Urinary bladder (tissue), 4 donors: ENCODE measurements around the gene ZDHHC23. TPM values are rescaled to one million over a fixed set of nuclear protein-coding genes. Genes with fewer than 3 reads are reported as not detected.

ENCODE experiments used
- DNase-seq: peaks from one replicate; pipeline ENCODE4 v3.0.0-alpha.2; 2015; ENCODE audit errors: extremely low spot score
- H3K27ac ChIP-seq: one replicate; pipeline ENCODE4 v1.5.1; 2013; ENCODE audit warnings: low read depth, mild to moderate bottlenecking, moderate library complexity
- H3K36me3 ChIP-seq: one replicate; pipeline ENCODE4 v1.6.1; 2013; ENCODE audit warnings: mild to moderate bottlenecking, moderate library complexity; ENCODE audit not compliant: insufficient read depth
- H3K4me1 ChIP-seq: one replicate; pipeline ENCODE4 v1.6.1; 2013; ENCODE audit warnings: mild to moderate bottlenecking, moderate library complexity; ENCODE audit not compliant: insufficient read depth
- H3K4me3 ChIP-seq: one replicate; pipeline ENCODE4 v1.5.1; 2013; ENCODE audit warnings: low read depth, low read length
- WGBS: extraction: QIAGEN DNeasy Blood & Tissue Kit; methylation state at CpG from one replicate; pipeline ENCODE4 v1.1.7; 2013; 5-methylcytosine and 5-hydroxymethylcytosine counted together
- polyA plus RNA-seq: library from polyadenylated mRNA; stranded (reverse); fragments of 200-250 nt; gene quantifications from one replicate; pipeline ENCODE4 v1.2.3, GENCODE V29; 2013
- total RNA-seq: library from RNA; depleted of rRNA; stranded (reverse); fragments of >200 nt; gene quantifications from one replicate; pipeline ENCODE4 v1.2.3, GENCODE V29; 2014
- donor health status: healthy with polysubstance abuse.
- donor health status: healthy.

ZDHHC23 gene
- total and polyA plus RNA-seq, 2 donors = 1.3 to 2.4 TPM

DNA sequence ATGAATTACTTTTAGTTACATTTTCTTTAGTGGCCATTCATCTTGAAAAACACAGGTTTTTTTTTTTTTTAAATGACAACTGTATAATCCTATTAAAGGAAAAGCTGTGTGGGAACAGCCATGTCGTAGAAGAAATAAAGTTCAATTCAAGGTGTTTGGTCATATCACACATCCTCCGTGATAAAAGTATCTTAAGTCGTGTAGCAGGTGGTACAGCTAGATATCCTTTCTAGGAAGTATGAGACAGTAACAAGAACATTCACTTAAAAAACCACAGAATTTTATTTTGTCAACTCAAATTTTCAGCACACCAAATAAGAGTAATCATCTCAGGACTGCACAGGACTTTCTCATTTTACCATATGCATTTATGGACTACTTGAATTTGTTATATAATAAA, 16.1 kb downstream of the ZDHHC23 start:
- Histone ChIP-seq H3K4me3 (no peak overlapping the region), H3K4me1 (no peaks in the 10 kb centered on the region), H3K27ac (no peak overlapping the region), H3K36me3 (no peaks in the 10 kb centered on the region)
- no peak for DNase-seq
- WGBS = 92% methylated on average over 3 of the region's 3 CpGs

DNA sequence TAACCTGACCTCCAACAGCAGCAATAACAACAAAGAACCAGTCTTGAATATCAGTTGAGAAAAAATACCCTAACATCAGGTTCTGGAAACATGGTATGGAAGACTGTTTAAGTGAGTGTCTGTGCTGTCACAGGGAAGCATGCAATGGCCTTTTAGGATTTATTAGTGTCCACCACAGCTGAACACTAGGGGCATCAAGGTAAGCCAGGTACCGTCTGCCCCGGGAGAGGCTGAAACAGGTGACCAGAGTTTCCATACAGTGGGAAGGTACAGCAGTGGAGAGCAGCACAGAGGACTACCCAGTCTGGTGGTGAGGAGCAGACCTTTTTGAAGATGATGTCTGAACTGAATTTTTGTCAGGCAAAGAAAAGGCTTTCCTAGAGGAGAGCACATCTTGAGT, 18.4 kb downstream of the ZDHHC23 start:
- 73% methylated on average over 2 of the region's 2 CpGs for WGBS
- H3K4me3 ChIP-seq = no peak overlapping the region
- H3K27ac ChIP-seq = no peak overlapping the region
- H3K36me3 ChIP-seq = no peaks in the 10 kb centered on the region
- H3K4me1 ChIP-seq = no peaks in the 10 kb centered on the region
- DNase-seq = no peak

- H3K36me3 ChIP-seq = no peaks in the 10 kb centered on the region
- no peak overlapping the region for H3K27ac ChIP-seq
- DNase-seq = no peak
- H3K4me1 ChIP-seq = no peaks in the 10 kb centered on the region
- 44% methylated on average over 2 of the region's 2 CpGs for WGBS
- H3K4me3 ChIP-seq = no peak overlapping the region
These were observed 21.2 kb downstream of the ZDHHC23 start for GRCh38 chr3:113968986-113969385.

GRCh38 chr3:113977822-113978221, 30.0 kb downstream of the ZDHHC23 start:
- Histone ChIP-seq H3K36me3 (peaks cover 3% of the 10 kb centered on the region), H3K4me1 (no peaks in the 10 kb centered on the region), H3K27ac (no peak overlapping the region), H3K4me3 (no peak overlapping the region)
- no peak for DNase-seq
- WGBS = 91% methylated on average over 4 of the region's 4 CpGs

DNA sequence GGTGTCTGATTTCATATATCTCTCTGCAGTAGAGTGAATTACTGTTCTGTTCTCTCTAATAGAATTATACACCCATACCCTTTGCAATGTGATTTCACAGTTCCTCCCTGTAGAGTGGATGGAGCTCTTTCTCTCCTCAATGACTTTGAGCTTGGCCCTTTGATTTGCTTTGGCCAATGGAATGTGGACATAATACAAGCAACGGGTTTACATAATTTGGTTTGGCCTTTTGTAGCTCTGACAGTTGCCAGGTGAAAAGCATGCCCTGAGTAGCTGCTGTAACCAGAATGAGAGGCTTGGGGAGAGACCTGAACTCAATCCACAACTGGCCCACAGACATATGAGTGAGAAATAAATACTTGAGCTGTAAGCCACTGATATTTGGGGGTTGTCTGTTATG, 32.1 kb downstream of the ZDHHC23 start:
- 78% methylated on average over 1 of the region's 1 CpG for WGBS
- Histone ChIP-seq H3K27ac (no peak overlapping the region), H3K4me1 (no peaks in the 10 kb centered on the region), H3K4me3 (no peak overlapping the region), H3K36me3 (peaks cover 5% of the 10 kb centered on the region)
- DNase-seq = no peak

- no peak overlapping the region for H3K27ac ChIP-seq
- H3K36me3 ChIP-seq = peaks cover 7% of the 10 kb centered on the region
- H3K4me3 ChIP-seq = no peak overlapping the region
- no peak for DNase-seq
- H3K4me1 ChIP-seq = no peaks in the 10 kb centered on the region
These were observed 34.0 kb downstream of the ZDHHC23 start for GRCh38 chr3:113981803-113982202.

DNA sequence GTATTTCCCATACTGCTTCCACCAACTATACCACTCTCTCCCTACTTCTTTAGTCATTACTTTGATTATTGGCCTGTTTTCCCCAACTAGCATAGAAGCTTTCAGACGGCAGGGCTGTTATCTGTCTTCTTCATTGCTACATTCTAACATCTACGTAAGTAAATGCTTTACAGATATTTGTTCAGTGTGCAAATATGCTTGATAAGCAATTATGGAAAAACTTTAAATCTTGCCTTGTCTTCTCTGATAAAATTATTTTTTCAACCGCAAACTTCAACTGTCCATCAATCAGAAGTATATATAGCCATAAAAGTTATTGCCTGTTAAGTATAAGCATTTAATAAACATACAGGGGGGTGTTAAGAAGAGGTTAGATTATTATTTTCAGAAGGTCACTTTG, 35.7 kb downstream of the ZDHHC23 start:
- 89% methylated on average over 3 of the region's 3 CpGs for WGBS
- H3K4me1 ChIP-seq = no peaks in the 10 kb centered on the region
- no peak for DNase-seq
- peaks cover 7% of the 10 kb centered on the region for H3K36me3 ChIP-seq
- H3K27ac ChIP-seq = no peak overlapping the region
- H3K4me3 ChIP-seq = no peak overlapping the region

DNA sequence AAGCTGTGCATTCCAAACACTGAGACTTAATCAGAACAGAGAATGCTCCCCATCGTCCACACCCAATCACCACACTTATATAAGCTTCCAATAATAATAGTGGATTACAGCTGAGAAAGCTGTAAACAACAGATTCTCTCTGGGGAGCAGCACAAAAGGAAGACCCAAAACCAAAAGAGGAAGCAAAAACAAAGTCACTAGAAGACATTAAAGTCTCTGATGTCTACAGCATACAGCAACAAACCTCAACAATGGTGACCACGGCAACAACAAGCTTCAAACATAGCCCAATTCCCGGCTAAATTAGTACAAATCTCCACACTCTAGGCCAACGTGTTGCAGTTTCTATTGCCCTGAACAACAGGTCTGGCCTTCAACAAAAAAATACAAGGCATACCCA, 37.7 kb downstream of the ZDHHC23 start:
- no peak for DNase-seq
- Histone ChIP-seq H3K36me3 (peaks cover 4% of the 10 kb centered on the region), H3K27ac (no peak overlapping the region), H3K4me1 (no peaks in the 10 kb centered on the region), H3K4me3 (no peak overlapping the region)
- WGBS = 66% methylated on average over 4 of the region's 4 CpGs

- Histone ChIP-seq H3K4me1 (no peaks in the 10 kb centered on the region), H3K36me3 (peaks cover 8% of the 10 kb centered on the region), H3K4me3 (no peak overlapping the region), H3K27ac (no peak overlapping the region)
- DNase-seq = no peak
- WGBS = 91% methylated on average over 5 of the region's 5 CpGs
These were observed 57.7 kb downstream of the ZDHHC23 start for GRCh38 chr3:114005481-114005880.

DNA sequence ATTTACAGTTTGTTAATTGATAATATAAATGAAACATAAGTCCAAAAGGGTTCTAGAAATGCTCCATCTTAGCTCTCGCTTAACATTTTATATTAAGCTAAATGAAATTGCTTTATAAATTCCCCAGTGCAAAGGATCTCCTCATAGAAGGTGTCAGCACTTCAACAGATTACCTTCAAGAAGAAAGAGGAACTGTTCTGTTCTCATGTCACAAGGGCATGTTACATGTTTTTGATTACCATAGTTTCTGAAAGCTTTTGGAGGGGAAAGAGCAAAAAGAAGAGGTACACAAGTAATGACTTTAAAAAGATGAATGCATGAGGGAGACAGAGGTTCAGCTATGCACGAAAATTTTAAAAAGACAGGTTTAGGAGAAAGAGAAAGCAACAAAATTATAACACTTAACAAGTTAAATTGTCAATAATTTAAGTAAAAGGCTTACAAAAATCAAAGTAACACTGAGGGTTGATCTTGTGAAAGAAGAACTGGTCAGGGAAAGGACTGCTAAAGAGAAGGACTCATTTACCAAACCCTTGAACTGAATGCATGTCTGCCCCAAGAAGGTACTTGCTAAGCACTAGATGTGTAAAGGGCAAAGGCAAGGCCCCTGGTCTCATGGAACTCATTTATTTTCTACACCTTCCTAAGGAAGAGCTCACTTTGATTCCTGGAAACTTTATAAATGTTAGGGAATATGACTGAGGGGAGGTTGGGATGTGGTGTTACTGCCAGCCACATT, 63.4 kb downstream of the ZDHHC23 start:
- Histone ChIP-seq H3K27ac (no peak overlapping the region), H3K4me3 (no peak overlapping the region), H3K4me1 (no peaks in the 10 kb centered on the region), H3K36me3 (peaks cover 2% of the 10 kb centered on the region)
- 90% methylated on average over 2 of the region's 2 CpGs for WGBS
- DNase-seq = no peak

Other genes starting within 250 kb of the ZDHHC23 start
- 108 TPM for gene NAA50, start 201.8 kb upstream of the ZDHHC23 start, total RNA-seq
- gene NAA50, start 201.8 kb upstream of the ZDHHC23 start, polyA plus RNA-seq = 81.9 TPM
- 55.0 TPM for gene ATP6V1A, start 201.0 kb upstream of the ZDHHC23 start, total RNA-seq
- 14.2 TPM for gene ATP6V1A, start 201.0 kb upstream of the ZDHHC23 start, polyA plus RNA-seq
- gene GRAMD1C, start 109.2 kb upstream of the ZDHHC23 start, total RNA-seq = 14.3 TPM
- gene GRAMD1C, start 109.2 kb upstream of the ZDHHC23 start, polyA plus RNA-seq = 2.3 TPM
- 7.1 TPM for gene CCDC191, start 108.5 kb downstream of the ZDHHC23 start, total RNA-seq
- gene CCDC191, start 108.5 kb downstream of the ZDHHC23 start, polyA plus RNA-seq = 3.1 TPM
- gene QTRT2, start 108.7 kb downstream of the ZDHHC23 start, total RNA-seq = 37.5 TPM
- gene QTRT2, start 108.7 kb downstream of the ZDHHC23 start, polyA plus RNA-seq = 9.9 TPM
- not detected for gene DRD3, start 231.0 kb downstream of the ZDHHC23 start, total RNA-seq
- gene DRD3, start 231.0 kb downstream of the ZDHHC23 start, polyA plus RNA-seq = not detected